ENCODE results near the gene SCN3A. TPM values are rescaled to one million over a fixed set of nuclear protein-coding genes. Genes with fewer than 3 reads are reported as not detected.

Gene SCN3A
- total RNA-seq, 1 donor from 2014 or later: 1.4 TPM

GRCh38 chr2:165173215-165173614 is 30.6 kb downstream of the SCN3A start:
- H2AFZ ChIP-seq (ENCODE audit: low read depth, low read length): no peak overlapping the region
- Mint-ChIP-seq H3K36me3 (ENCODE audit: low read depth, unreplicated experiment) (no peaks in the 10 kb centered on the region), H3K27me3 (ENCODE audit: low read depth, unreplicated experiment) (no peaks in the 10 kb centered on the region), H3K9me3 (ENCODE audit: unreplicated experiment) (no peaks in the 10 kb centered on the region), H3K4me1 (ENCODE audit: low read depth, unreplicated experiment) (no peaks in the 10 kb centered on the region), H3K27ac (ENCODE audit: unreplicated experiment) (no peak overlapping the region), H3K4me3 (ENCODE audit: unreplicated experiment) (no peak overlapping the region)
- H3K4me2 ChIP-seq (ENCODE audit: low read length): no peak overlapping the region
- no peaks in the 10 kb centered on the region for H3K36me3 ChIP-seq (ENCODE audit: insufficient read depth, low read length)
- no peak overlapping the region for H3K27ac ChIP-seq (ENCODE audit: low read depth, low read length)
- no peak for TF ChIP-seq CTCF (IDR thresholded peaks at IDR 0.05; ENCODE audit: insufficient read depth, low read depth, low read length)
- TF ChIP-seq EZH2 (IDR thresholded peaks at IDR 0.05; ENCODE audit: insufficient read depth, low read length): no peak
- FAIRE-seq: no peak
- H3K9me3 ChIP-seq (ENCODE audit: insufficient read depth, low read depth, low read length): no peaks in the 10 kb centered on the region
- H4K20me1 ChIP-seq (ENCODE audit: insufficient read depth, low read length): no peaks in the 10 kb centered on the region
- no peaks in the 10 kb centered on the region for H3K27me3 ChIP-seq (ENCODE audit: insufficient read depth, low read length)
- H3K79me2 ChIP-seq (ENCODE audit: insufficient read depth, low read length): no peaks in the 10 kb centered on the region
- H3K4me3 ChIP-seq (ENCODE audit: insufficient read depth, low read depth, low read length): no peak overlapping the region
- H3K4me1 ChIP-seq (ENCODE audit: insufficient read depth, low read length): no peaks in the 10 kb centered on the region
- no peak for DNase-seq (ENCODE audit: low read depth)
- no peak overlapping the region for H3K9ac ChIP-seq (ENCODE audit: low read length)

DNA sequence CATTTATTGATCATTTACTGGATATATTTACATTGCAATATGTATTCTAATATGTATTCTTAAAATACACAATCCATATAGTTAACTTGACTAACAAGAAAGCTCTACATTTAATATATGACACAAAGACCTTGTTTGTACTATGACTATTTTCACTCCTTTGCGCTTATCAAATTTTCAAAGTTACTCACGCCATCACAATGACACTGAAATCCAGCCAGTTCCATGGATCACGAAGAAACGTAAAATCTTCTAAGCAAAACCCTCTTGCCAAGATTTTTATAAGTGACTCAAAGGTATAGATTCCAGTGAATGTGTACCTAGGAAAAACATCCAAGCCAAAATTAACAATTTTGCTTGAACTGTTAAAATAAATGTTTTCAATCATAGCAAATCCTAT is 39.6 kb downstream of the SCN3A start:
- Histone ChIP-seq H3K9ac (ENCODE audit: low read length) (no peak overlapping the region), H3K4me1 (ENCODE audit: insufficient read depth, low read length) (peaks cover 4% of the 10 kb centered on the region), H3K36me3 (ENCODE audit: insufficient read depth, low read length) (no peaks in the 10 kb centered on the region), H4K20me1 (ENCODE audit: insufficient read depth, low read length) (no peaks in the 10 kb centered on the region), H3K79me2 (ENCODE audit: insufficient read depth, low read length) (no peaks in the 10 kb centered on the region), H3K27ac (ENCODE audit: low read depth, low read length) (peak overlapping the region; percentile 52), H3K4me2 (ENCODE audit: low read length) (peak overlapping the region; percentile 25), H2AFZ (ENCODE audit: low read depth, low read length) (no peak overlapping the region), H3K4me3 (ENCODE audit: insufficient read depth, low read depth, low read length) (no peak overlapping the region), H3K27me3 (ENCODE audit: insufficient read depth, low read length) (no peaks in the 10 kb centered on the region), H3K9me3 (ENCODE audit: insufficient read depth, low read depth, low read length) (no peaks in the 10 kb centered on the region)
- Mint-ChIP-seq H3K27me3 (ENCODE audit: low read depth, unreplicated experiment) (no peaks in the 10 kb centered on the region), H3K36me3 (ENCODE audit: low read depth, unreplicated experiment) (no peaks in the 10 kb centered on the region), H3K4me1 (ENCODE audit: low read depth, unreplicated experiment) (no peaks in the 10 kb centered on the region), H3K27ac (ENCODE audit: unreplicated experiment) (no peak overlapping the region), H3K9me3 (ENCODE audit: unreplicated experiment) (no peaks in the 10 kb centered on the region), H3K4me3 (ENCODE audit: unreplicated experiment) (no peak overlapping the region)
- FAIRE-seq: no peak
- no peak for TF ChIP-seq EZH2 (IDR thresholded peaks at IDR 0.05; ENCODE audit: insufficient read depth, low read length)
- no peak for TF ChIP-seq CTCF (IDR thresholded peaks at IDR 0.05; ENCODE audit: insufficient read depth, low read depth, low read length)
- DNase-seq (ENCODE audit: low read depth): peak; percentile 80

- FAIRE-seq: no peak
- peak; percentile 75 for DNase-seq (ENCODE audit: low read depth)
Measured at GRCh38 chr2:165163761-165164160, 40.1 kb downstream of the SCN3A start.

More at GRCh38 chr2:165163761-165164160, 40.1 kb downstream of the SCN3A start:
- Mint-ChIP-seq H3K27me3 (ENCODE audit: low read depth, unreplicated experiment) (no peaks in the 10 kb centered on the region), H3K36me3 (ENCODE audit: low read depth, unreplicated experiment) (no peaks in the 10 kb centered on the region), H3K9me3 (ENCODE audit: unreplicated experiment) (no peaks in the 10 kb centered on the region), H3K4me3 (ENCODE audit: unreplicated experiment) (no peak overlapping the region), H3K27ac (ENCODE audit: unreplicated experiment) (no peak overlapping the region), H3K4me1 (ENCODE audit: low read depth, unreplicated experiment) (no peaks in the 10 kb centered on the region)
- Histone ChIP-seq H4K20me1 (ENCODE audit: insufficient read depth, low read length) (no peaks in the 10 kb centered on the region), H2AFZ (ENCODE audit: low read depth, low read length) (no peak overlapping the region), H3K79me2 (ENCODE audit: insufficient read depth, low read length) (no peaks in the 10 kb centered on the region), H3K9me3 (ENCODE audit: insufficient read depth, low read depth, low read length) (no peaks in the 10 kb centered on the region), H3K27me3 (ENCODE audit: insufficient read depth, low read length) (no peaks in the 10 kb centered on the region), H3K36me3 (ENCODE audit: insufficient read depth, low read length) (no peaks in the 10 kb centered on the region), H3K4me1 (ENCODE audit: insufficient read depth, low read length) (peaks cover 4% of the 10 kb centered on the region), H3K4me3 (ENCODE audit: insufficient read depth, low read depth, low read length) (no peak overlapping the region), H3K9ac (ENCODE audit: low read length) (no peak overlapping the region), H3K4me2 (ENCODE audit: low read length) (peak overlapping the region; percentile 25), H3K27ac (ENCODE audit: low read depth, low read length) (peak overlapping the region; percentile 52)
- no peak for TF ChIP-seq EZH2 (IDR thresholded peaks at IDR 0.05; ENCODE audit: insufficient read depth, low read length)
- TF ChIP-seq CTCF (IDR thresholded peaks at IDR 0.05; ENCODE audit: insufficient read depth, low read depth, low read length): no peak
